ENCODE measurements around the gene CHCHD6. TPM values are rescaled to one million over a fixed set of nuclear protein-coding genes. Genes with fewer than 3 reads are reported as not detected.

CHCHD6 gene
- total RNA-seq, 1 donor from 2014 or later = 17.1 TPM

GRCh38 chr3:126945171-126945721, 241.2 kb downstream of the CHCHD6 start:
- no peak overlapping the region for H3K27ac Mint-ChIP-seq (ENCODE audit: unreplicated experiment)
- no peaks in the 10 kb centered on the region for H3K4me1 Mint-ChIP-seq (ENCODE audit: low read depth)
- peak; percentile 71 for DNase-seq (ENCODE audit: low spot score)
- no peaks in the 10 kb centered on the region for H3K27me3 Mint-ChIP-seq (ENCODE audit: low read depth)
- TF ChIP-seq CTCF (IDR thresholded peaks at IDR 0.05) = no peak
- H3K4me3 Mint-ChIP-seq (ENCODE audit: unreplicated experiment) = no peak overlapping the region
- H3K9me3 Mint-ChIP-seq (ENCODE audit: low read depth) = no peaks in the 10 kb centered on the region
- H3K36me3 Mint-ChIP-seq (ENCODE audit: low read depth) = peaks cover 1% of the 10 kb centered on the region

- peak; percentile 61 for DNase-seq (ENCODE audit: low spot score)
- no peak overlapping the region for H3K4me3 Mint-ChIP-seq (ENCODE audit: unreplicated experiment)
Observed at GRCh38 chr3:126945891-126946290, 241.9 kb downstream of the CHCHD6 start.

GRCh38 chr3:126946405-126946804, 242.4 kb downstream of the CHCHD6 start:
- Mint-ChIP-seq H3K27ac (ENCODE audit: unreplicated experiment) (no peak overlapping the region), H3K4me3 (ENCODE audit: unreplicated experiment) (no peak overlapping the region), H3K27me3 (ENCODE audit: low read depth) (no peaks in the 10 kb centered on the region), H3K4me1 (ENCODE audit: low read depth) (no peaks in the 10 kb centered on the region), H3K36me3 (ENCODE audit: low read depth) (peaks cover 1% of the 10 kb centered on the region), H3K9me3 (ENCODE audit: low read depth) (no peaks in the 10 kb centered on the region)
- peak; percentile 55 for DNase-seq (ENCODE audit: low spot score)
- TF ChIP-seq CTCF (IDR thresholded peaks at IDR 0.05) = no peak

More at GRCh38 chr3:126945891-126946290, 241.9 kb downstream of the CHCHD6 start:
- H3K9me3 Mint-ChIP-seq (ENCODE audit: low read depth) = no peaks in the 10 kb centered on the region
- no peaks in the 10 kb centered on the region for H3K27me3 Mint-ChIP-seq (ENCODE audit: low read depth)
- no peak overlapping the region for H3K27ac Mint-ChIP-seq (ENCODE audit: unreplicated experiment)
- no peaks in the 10 kb centered on the region for H3K4me1 Mint-ChIP-seq (ENCODE audit: low read depth)
- TF ChIP-seq CTCF (IDR thresholded peaks at IDR 0.05) = no peak
- H3K36me3 Mint-ChIP-seq (ENCODE audit: low read depth) = peaks cover 1% of the 10 kb centered on the region

- no peaks in the 10 kb centered on the region for H3K36me3 Mint-ChIP-seq (ENCODE audit: low read depth)
- no peak for TF ChIP-seq CTCF (IDR thresholded peaks at IDR 0.05)
- no peaks in the 10 kb centered on the region for H3K27me3 Mint-ChIP-seq (ENCODE audit: low read depth)
- no peak overlapping the region for H3K27ac Mint-ChIP-seq (ENCODE audit: unreplicated experiment)
- H3K4me1 Mint-ChIP-seq (ENCODE audit: low read depth) = no peaks in the 10 kb centered on the region
- no peak for DNase-seq (ENCODE audit: low spot score)
- H3K4me3 Mint-ChIP-seq (ENCODE audit: unreplicated experiment) = no peak overlapping the region
- no peaks in the 10 kb centered on the region for H3K9me3 Mint-ChIP-seq (ENCODE audit: low read depth)
Observed at GRCh38 chr3:126947429-126947828, 243.4 kb downstream of the CHCHD6 start.

- Mint-ChIP-seq H3K27ac (ENCODE audit: unreplicated experiment) (no peak overlapping the region), H3K36me3 (ENCODE audit: low read depth) (no peaks in the 10 kb centered on the region), H3K4me1 (ENCODE audit: low read depth) (no peaks in the 10 kb centered on the region), H3K4me3 (ENCODE audit: unreplicated experiment) (no peak overlapping the region), H3K27me3 (ENCODE audit: low read depth) (no peaks in the 10 kb centered on the region), H3K9me3 (ENCODE audit: low read depth) (no peaks in the 10 kb centered on the region)
- no peak for DNase-seq (ENCODE audit: low spot score)
- TF ChIP-seq CTCF (IDR thresholded peaks at IDR 0.05) = no peak
Observed at GRCh38 chr3:126948980-126949535, 245.0 kb downstream of the CHCHD6 start.

All from chondrocyte (in vitro differentiated cells).